HCT116 (cell line): ENCODE data around the gene CENPX. TPM values are rescaled to one million over a fixed set of nuclear protein-coding genes. Genes with fewer than 3 reads are reported as not detected.

Source experiments
- ATAC-seq: fragments of 200-7000 bp; cut with Tn5 transposase; 2 replicates; pipeline ENCODE4 v1.9.1; 2020; ENCODE audit warnings: mild to moderate bottlenecking, moderate library complexity
- BruUV-seq: library from RNA; stranded (reverse); fragments of 400-500 nt; replicated peaks from 2 replicates; lab custom pipeline; 2021; lab: Mats Ljungman, UMichigan
- CTCF ChIA-PET: fragments of 300-600 bp; sonication (Branson Sonifier 250); formaldehyde crosslinking; loops from one replicate; lab custom pipeline; 2021; ENCODE audit warnings: antibody characterized with exemption; lab: Charles Lee
- POLR2A ChIA-PET: fragments of 300-600, 350-600 bp; sonication (Branson Sonifier 250); formaldehyde crosslinking; loops from one replicate; lab custom pipeline; 2021; ENCODE audit warnings: antibody characterized with exemption; lab: Charles Lee
- RAD21 ChIA-PET, 2 experiments: fragments of 300-600 bp; sonication (Branson Sonifier 250); formaldehyde crosslinking; loops; one replicate each; lab custom pipeline; 2023; ENCODE audit warnings: low total read pairs in 2 of 2; ENCODE audit not compliant: uncharacterized antibody in 2 of 2, unreplicated experiment in 2 of 2, low non-redundant PET in 1 of 2; lab: Charles Lee
- DNase-seq: peaks from one replicate; pipeline ENCODE4 v3.0.0-alpha.2; 2010; ENCODE audit warnings: low read depth, low spot score
- H2AFZ ChIP-seq: fragments of 200-600 bp; shearing (Covaris generic), sonication (generic); 2 replicates; pipeline ENCODE4 v1.6.1; 2017; ENCODE audit warnings: low read depth, mixed run types, mixed read lengths, antibody characterized with exemption, low read length; ENCODE audit not compliant: poor library complexity, severe bottlenecking
- H3K27ac ChIP-seq: 2 replicates; pipeline ENCODE4 v1.5.1; 2012; ENCODE audit warnings: low read depth, low read length
- H3K27me3 ChIP-seq: fragments of 200-600 bp; sonication (generic); 2 replicates; pipeline ENCODE4 v1.6.1; 2016; ENCODE audit warnings: mixed run types, low read length, mixed read lengths; ENCODE audit not compliant: insufficient read depth
- H3K36me3 ChIP-seq, 2 experiments: fragments of 200-500 bp in 1 of 2; fragments of 200-600 bp in 1 of 2; sonication (Bioruptor generic) in 1 of 2; sonication (generic) in 1 of 2; 2 replicates each; pipeline versions ENCODE4 v1.5.1 to v1.6.1; 2014 to 2016; ENCODE audit warnings: low read length in 2 of 2, inconsistent platforms in 1 of 2, mixed read lengths in 1 of 2, mixed run types in 1 of 2; ENCODE audit not compliant: insufficient read depth in 2 of 2, control insufficient read depth in 1 of 2
- H3K4me1 ChIP-seq, 2 experiments: fragments of 200-600 bp in 1 of 2; sonication (generic) in 1 of 2; 2 replicates each; pipeline versions ENCODE4 v1.5.1 to v1.6.1; 2012 to 2017; ENCODE audit warnings: low read length in 2 of 2, inconsistent platforms in 1 of 2, mild to moderate bottlenecking in 1 of 2, mixed read lengths in 1 of 2, mixed run types in 1 of 2, moderate library complexity in 1 of 2; ENCODE audit not compliant: insufficient read depth in 2 of 2, control insufficient read depth in 1 of 2
- H3K4me2 ChIP-seq: fragments of 200-600 bp; sonication (generic); 2 replicates; pipeline ENCODE4 v1.6.1; 2017; ENCODE audit warnings: mixed run types, low read length, mixed read lengths
- H3K4me3 ChIP-seq, 2 experiments: fragments of 200-600 bp in 1 of 2; sonication (generic) in 1 of 2; replicated peaks in 1 of 2; 2 replicates each; pipeline ENCODE4 v1.5.1; 2011 to 2016; ENCODE audit warnings: low read length in 2 of 2, control low read depth in 1 of 2, low read depth in 1 of 2, mild to moderate bottlenecking in 1 of 2, mixed read lengths in 1 of 2, mixed run types in 1 of 2
- H3K79me2 ChIP-seq: fragments of 200-600 bp; sonication (generic); 2 replicates; pipeline ENCODE4 v1.6.1; 2017; ENCODE audit warnings: mild to moderate bottlenecking, mixed run types, low read length, moderate library complexity, mixed read lengths; ENCODE audit not compliant: insufficient read depth
- H3K9ac ChIP-seq: fragments of 200-600 bp; sonication (generic); 2 replicates; pipeline ENCODE4 v1.6.1; 2016; ENCODE audit warnings: low read length, mixed read lengths
- H3K9me2 ChIP-seq: fragments of 200-600 bp; sonication (generic), shearing (Covaris generic); 2 replicates; pipeline ENCODE4 v1.6.1; 2017; ENCODE audit warnings: mixed run types, mild to moderate bottlenecking, moderate library complexity; ENCODE audit not compliant: insufficient read depth
- H3K9me3 ChIP-seq, 2 experiments: fragments of 200-500 bp in 1 of 2; fragments of 200-600 bp in 1 of 2; sonication (Bioruptor generic) in 1 of 2; sonication (generic) in 1 of 2; 2 replicates each; pipeline ENCODE4 v1.6.1; 2014 to 2017; ENCODE audit warnings: low read length in 2 of 2, mixed read lengths in 2 of 2, inconsistent platforms in 1 of 2, low read depth in 1 of 2, mild to moderate bottlenecking in 1 of 2, mixed run types in 1 of 2, moderate library complexity in 1 of 2; ENCODE audit not compliant: control insufficient read depth in 1 of 2, insufficient read depth in 1 of 2
- H4K20me1 ChIP-seq: fragments of 200-600 bp; sonication (generic), shearing (Covaris generic); 2 replicates; pipeline ENCODE4 v1.6.1; 2017; ENCODE audit warnings: mixed run types, mild to moderate bottlenecking, moderate library complexity; ENCODE audit not compliant: insufficient read depth
- ATF3 ChIP-seq: IDR thresholded peaks from 2 replicates; pipeline ENCODE4 v1.6.1; 2012
- CEBPB ChIP-seq: IDR thresholded peaks from 2 replicates; pipeline ENCODE4 v1.6.1; 2012; ENCODE audit warnings: low read depth
- RAD21 ChIP-seq: IDR thresholded peaks from 2 replicates; pipeline ENCODE4 v1.6.1; 2012; ENCODE audit warnings: low read depth, mild to moderate bottlenecking
- intact Hi-C: fragments of 100-400 bp; cut with micrococcal nuclease; formaldehyde crosslinking; loops from 2 replicates; pipeline ENCODE4 v1.10.0; 2022
- total RNA-seq: library from RNA; stranded (reverse); gene quantifications from one replicate; pipeline ENCODE4 v1.2.1, GENCODE V29; 2021; ENCODE audit not compliant: unreplicated experiment
- TF ChIP-seq, protein P1 (sequence below): IDR thresholded peaks from 2 replicates; pipeline ENCODE4 v1.6.1; 2011; ENCODE audit warnings: mild to moderate bottlenecking, low read length, moderate library complexity; ENCODE audit not compliant: insufficient replicate concordance; ENCODE audit errors: extremely low read depth

Gene CENPX
- total RNA-seq, 1 experiment from 2014 or later = 184 TPM

GRCh38 chr17:81973432-81973831, 49.2 kb downstream of the CENPX start:
- intact Hi-C loops = no loop called here
- RAD21 ChIA-PET = no interaction called here
- Histone ChIP-seq H3K9me2 (no peaks in the 10 kb centered on the region), H3K4me1 (peaks cover 15 to 34% of the 10 kb centered on the region in 2 experiments), H3K4me2 (no peak overlapping the region), H3K9ac (no peak overlapping the region), H3K36me3 (no peaks in the 10 kb centered on the region), H3K79me2 (no peaks in the 10 kb centered on the region; the same call in 1 of the 2 replicates), H4K20me1 (no peaks in the 10 kb centered on the region), H3K4me3 (no peak overlapping the region), H2AFZ (no peak overlapping the region), H3K27ac (no peak overlapping the region), H3K9me3 (no peaks in the 10 kb centered on the region), H3K27me3 (no peaks in the 10 kb centered on the region)
- CTCF ChIA-PET = no interaction called here
- POLR2A ChIA-PET = interaction anchor here (1.0 kb wide), 1 partner anchor 48 kb away, joined by 3 read pairs; no protein-coding TSS in a partner anchor
- no TSS peak for BruUV-seq
- ATAC-seq = no peak
- no peak for DNase-seq
- no peak for TF ChIP-seq RAD21
- TF ChIP-seq, protein P1, sequence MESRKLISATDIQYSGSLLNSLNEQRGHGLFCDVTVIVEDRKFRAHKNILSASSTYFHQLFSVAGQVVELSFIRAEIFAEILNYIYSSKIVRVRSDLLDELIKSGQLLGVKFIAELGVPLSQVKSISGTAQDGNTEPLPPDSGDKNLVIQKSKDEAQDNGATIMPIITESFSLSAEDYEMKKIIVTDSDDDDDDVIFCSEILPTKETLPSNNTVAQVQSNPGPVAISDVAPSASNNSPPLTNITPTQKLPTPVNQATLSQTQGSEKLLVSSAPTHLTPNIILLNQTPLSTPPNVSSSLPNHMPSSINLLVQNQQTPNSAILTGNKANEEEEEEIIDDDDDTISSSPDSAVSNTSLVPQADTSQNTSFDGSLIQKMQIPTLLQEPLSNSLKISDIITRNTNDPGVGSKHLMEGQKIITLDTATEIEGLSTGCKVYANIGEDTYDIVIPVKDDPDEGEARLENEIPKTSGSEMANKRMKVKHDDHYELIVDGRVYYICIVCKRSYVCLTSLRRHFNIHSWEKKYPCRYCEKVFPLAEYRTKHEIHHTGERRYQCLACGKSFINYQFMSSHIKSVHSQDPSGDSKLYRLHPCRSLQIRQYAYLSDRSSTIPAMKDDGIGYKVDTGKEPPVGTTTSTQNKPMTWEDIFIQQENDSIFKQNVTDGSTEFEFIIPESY = no peak
- no peak for TF ChIP-seq CEBPB
- TF ChIP-seq ATF3 = no peak
- TF ChIP-seq, all 23 proteins: peak for 0
